ENCODE data around the gene RSPH6A. TPM values are rescaled to one million over a fixed set of nuclear protein-coding genes. Genes with fewer than 3 reads are reported as not detected.
A peak's percentile ranks its signal among the peaks of the same experiment; 100 is the strongest.
"Not testable (repeated sequence)": the region's sequence is repeated elsewhere in the genome, so short reads cannot be mapped to it uniquely, and the experiment has no call there.

RSPH6A gene
- total and polyA plus RNA-seq, 3 experiments from 2014 or later: 0.16 to 0.22 TPM; not detected in 1

GRCh38 chr19:45805719-45806118 is 9.4 kb downstream of the RSPH6A start:
- H3K27me3 Mint-ChIP-seq: peaks cover 0 to 11% of the 10 kb centered on the region in 2 donors
- no peak overlapping the region for H3K4me3 ChIP-seq (ENCODE audit: low read length)
- H3K36me3 Mint-ChIP-seq: no peaks in the 10 kb centered on the region
- no peak overlapping the region for H3K4me3 Mint-ChIP-seq
- no peaks in the 10 kb centered on the region for H3K36me3 ChIP-seq (ENCODE audit: insufficient read depth, low read length)
- peak overlapping the region in 2 of 8 donors; percentile 46 to 53 for H3K27ac Mint-ChIP-seq
- ChIA-PET POLR2A (no interaction called here), CTCF (interaction anchor here (2.2 to 2.3 kb wide), 2 partner anchors 12 to 36 kb away, joined by 7 to 8 read pairs; partner anchors contain the start of gene SIX5)
- no peak overlapping the region for H3K27ac ChIP-seq (ENCODE audit: low read depth, low read length)
- no peaks in the 10 kb centered on the region for H3K9me3 Mint-ChIP-seq
- H3K27me3 ChIP-seq (ENCODE audit: insufficient read depth, low read length, poor library complexity, severe bottlenecking): no peaks in the 10 kb centered on the region
- no peaks in the 10 kb centered on the region for H3K9me3 ChIP-seq (ENCODE audit: low read length)
- no peaks in the 10 kb centered on the region for H3K4me1 ChIP-seq (ENCODE audit: insufficient read depth, low read length)
- no peaks in the 10 kb centered on the region for H3K4me1 Mint-ChIP-seq
- DNase-seq: no peak

GRCh38 chr19:45804959-45805230 is 10.2 kb downstream of the RSPH6A start:
- Histone ChIP-seq H3K27ac (ENCODE audit: low read depth, low read length) (no peak overlapping the region), H3K36me3 (ENCODE audit: insufficient read depth, low read length) (no peaks in the 10 kb centered on the region), H3K4me3 (ENCODE audit: low read length) (no peak overlapping the region), H3K27me3 (ENCODE audit: insufficient read depth, low read length, poor library complexity, severe bottlenecking) (no peaks in the 10 kb centered on the region), H3K9me3 (ENCODE audit: low read length) (no peaks in the 10 kb centered on the region), H3K4me1 (ENCODE audit: insufficient read depth, low read length) (no peaks in the 10 kb centered on the region)
- no peak for DNase-seq
- POLR2A ChIA-PET: no interaction called here
- Mint-ChIP-seq H3K27me3 (peaks cover 0 to 16% of the 10 kb centered on the region in 2 donors), H3K27ac (no peak overlapping the region), H3K36me3 (no peaks in the 10 kb centered on the region), H3K4me3 (no peak overlapping the region), H3K9me3 (no peaks in the 10 kb centered on the region), H3K4me1 (no peaks in the 10 kb centered on the region)
- CTCF ChIA-PET: interaction anchor here (2.2 to 2.3 kb wide), 2 partner anchors 12 to 35 kb away, joined by 7 to 8 read pairs; partner anchors contain the start of gene SIX5

- Histone ChIP-seq H3K27me3 (ENCODE audit: insufficient read depth, low read length, poor library complexity, severe bottlenecking) (no peaks in the 10 kb centered on the region), H3K36me3 (ENCODE audit: insufficient read depth, low read length) (no peaks in the 10 kb centered on the region), H3K9me3 (ENCODE audit: low read length) (no peaks in the 10 kb centered on the region), H3K4me3 (ENCODE audit: low read length) (no peak overlapping the region), H3K27ac (ENCODE audit: low read depth, low read length) (no peak overlapping the region), H3K4me1 (ENCODE audit: insufficient read depth, low read length) (peaks cover under 1% of the 10 kb centered on the region)
- DNase-seq: no peak
- POLR2A ChIA-PET: no interaction called here
- CTCF ChIA-PET: interaction anchor here (1.2 to 2.3 kb wide), 2 partner anchors 12 to 35 kb away, joined by 4 to 8 read pairs; partner anchors contain the start of gene SIX5
- no peak overlapping the region for H3K4me3 Mint-ChIP-seq
- no peaks in the 10 kb centered on the region for H3K9me3 Mint-ChIP-seq
- no peaks in the 10 kb centered on the region for H3K4me1 Mint-ChIP-seq
- H3K27ac Mint-ChIP-seq: peak overlapping the region in 1 of 8 donors; percentile 9
- H3K36me3 Mint-ChIP-seq: no peaks in the 10 kb centered on the region
- H3K27me3 Mint-ChIP-seq: peaks cover 0 to 12% of the 10 kb centered on the region in 2 donors
Measured at GRCh38 chr19:45804140-45804958, 10.8 kb downstream of the RSPH6A start.

- H3K27me3 ChIP-seq (ENCODE audit: insufficient read depth, low read length, poor library complexity, severe bottlenecking): no peaks in the 10 kb centered on the region
- H3K9me3 ChIP-seq (ENCODE audit: low read length): no peaks in the 10 kb centered on the region
- no peaks in the 10 kb centered on the region for H3K36me3 Mint-ChIP-seq
- H3K4me1 ChIP-seq (ENCODE audit: insufficient read depth, low read length): peaks cover 7% of the 10 kb centered on the region
- CTCF ChIA-PET: interaction anchor here (15.3 kb wide), 1 partner anchor 33 kb away, joined by 182 read pairs; the partner anchor contains the start of gene SIX5
- peaks cover 8 to 20% of the 10 kb centered on the region in 2 donors for H3K27me3 Mint-ChIP-seq
- peaks cover 4 to 6% (median 5%) of the 10 kb centered on the region in 3 donors for H3K4me1 Mint-ChIP-seq
- peak overlapping the region in 1 of 7 donors; percentile 28 for H3K4me3 Mint-ChIP-seq
- DNase-seq: no peak
- H3K9me3 Mint-ChIP-seq: no peaks in the 10 kb centered on the region
- H3K36me3 ChIP-seq (ENCODE audit: insufficient read depth, low read length): no peaks in the 10 kb centered on the region
- no peak overlapping the region for H3K27ac Mint-ChIP-seq
- H3K4me3 ChIP-seq (ENCODE audit: low read length): no peak overlapping the region
- H3K27ac ChIP-seq (ENCODE audit: low read depth, low read length): no peak overlapping the region
- POLR2A ChIA-PET: no interaction called here
Measured at GRCh38 chr19:45801603-45802175, 13.4 kb downstream of the RSPH6A start.

- Mint-ChIP-seq H3K4me3 (no peak overlapping the region), H3K27ac (no peak overlapping the region), H3K4me1 (peaks cover 4 to 6% (median 5%) of the 10 kb centered on the region in 3 donors), H3K36me3 (no peaks in the 10 kb centered on the region), H3K9me3 (no peaks in the 10 kb centered on the region), H3K27me3 (peaks cover 11 to 20% of the 10 kb centered on the region in 2 donors)
- Histone ChIP-seq H3K9me3 (ENCODE audit: low read length) (no peaks in the 10 kb centered on the region), H3K27ac (ENCODE audit: low read depth, low read length) (no peak overlapping the region), H3K27me3 (ENCODE audit: insufficient read depth, low read length, poor library complexity, severe bottlenecking) (peaks cover 5% of the 10 kb centered on the region), H3K36me3 (ENCODE audit: insufficient read depth, low read length) (no peaks in the 10 kb centered on the region), H3K4me3 (ENCODE audit: low read length) (no peak overlapping the region), H3K4me1 (ENCODE audit: insufficient read depth, low read length) (peaks cover 7% of the 10 kb centered on the region)
- DNase-seq: no peak
- ChIA-PET POLR2A (interaction anchor here (0.8 to 2.8 kb wide), 2 partner anchors 30 to 33 kb away, joined by 4 to 36 read pairs; partner anchors contain the start of gene SIX5), CTCF (interaction anchor here (1.3 to 15.3 kb wide), 5 partner anchors 14 to 31 kb away, joined by 4 to 182 read pairs (median 11); partner anchors contain the start of gene SIX5)
Measured at GRCh38 chr19:45800070-45800553, 15.0 kb downstream of the RSPH6A start.

GRCh38 chr19:45799541-45799940 is 15.6 kb downstream of the RSPH6A start:
- H3K27me3 Mint-ChIP-seq: peaks cover 11 to 20% of the 10 kb centered on the region in 2 donors
- H3K4me3 ChIP-seq (ENCODE audit: low read length); H3K4me1 ChIP-seq (ENCODE audit: insufficient read depth, low read length); H3K36me3 ChIP-seq (ENCODE audit: insufficient read depth, low read length); H3K9me3 ChIP-seq (ENCODE audit: low read length); H3K4me3 Mint-ChIP-seq; H3K4me1 Mint-ChIP-seq; H3K27ac ChIP-seq (ENCODE audit: low read depth, low read length); DNase-seq; H3K36me3 Mint-ChIP-seq; H3K9me3 Mint-ChIP-seq; H3K27ac Mint-ChIP-seq: not testable (repeated sequence)
- POLR2A ChIA-PET: interaction anchor here (0.6 to 2.8 kb wide), 4 partner anchors 29 to 699 kb away, joined by 4 to 36 read pairs (median 6); partner anchors contain the start of genes IRF2BP1 and SIX5
- CTCF ChIA-PET: interaction anchor here (0.8 to 15.3 kb wide), 15 partner anchors 11 to 92 kb away, joined by 3 to 182 read pairs (median 4); partner anchors contain the start of genes FBXO46 and SIX5
- peaks cover 11% of the 10 kb centered on the region for H3K27me3 ChIP-seq (ENCODE audit: insufficient read depth, low read length, poor library complexity, severe bottlenecking)

GRCh38 chr19:45798995-45799517 is 16.1 kb downstream of the RSPH6A start:
- peaks cover 7% of the 10 kb centered on the region for H3K4me1 ChIP-seq (ENCODE audit: insufficient read depth, low read length)
- no peak overlapping the region for H3K4me3 ChIP-seq (ENCODE audit: low read length)
- Mint-ChIP-seq H3K4me3 (peak overlapping the region in 1 of 7 donors; percentile 17), H3K4me1 (peaks cover 7 to 11% (median 9%) of the 10 kb centered on the region in 3 donors), H3K9me3 (no peaks in the 10 kb centered on the region), H3K27ac (peak overlapping the region in 2 of 8 donors; percentile 24 to 25), H3K27me3 (peaks cover 12 to 20% of the 10 kb centered on the region in 2 donors), H3K36me3 (no peaks in the 10 kb centered on the region)
- H3K27ac ChIP-seq (ENCODE audit: low read depth, low read length): no peak overlapping the region
- peak; percentile 48 to 73 (median 57) for DNase-seq
- POLR2A ChIA-PET: interaction anchor here (0.6 to 2.8 kb wide), 4 partner anchors 29 to 700 kb away, joined by 4 to 36 read pairs (median 6); partner anchors contain the start of genes IRF2BP1 and SIX5
- CTCF ChIA-PET: interaction anchor here (0.6 to 15.3 kb wide), 16 partner anchors 10 to 91 kb away, joined by 3 to 182 read pairs (median 4); partner anchors contain the start of genes FBXO46 and SIX5
- peaks cover 11% of the 10 kb centered on the region for H3K27me3 ChIP-seq (ENCODE audit: insufficient read depth, low read length, poor library complexity, severe bottlenecking)
- no peaks in the 10 kb centered on the region for H3K36me3 ChIP-seq (ENCODE audit: insufficient read depth, low read length)
- H3K9me3 ChIP-seq (ENCODE audit: low read length): no peaks in the 10 kb centered on the region

All from CD8-positive, alpha-beta memory T cell (primary cell).